HCT116 (cell line): ENCODE measurements around the gene FHIT. TPM values are rescaled to one million over a fixed set of nuclear protein-coding genes. Genes with fewer than 3 reads are reported as not detected.

Experiments used
- ATAC-seq: fragments of 200-7000 bp; cut with Tn5 transposase; 2 replicates; pipeline ENCODE4 v1.9.1; 2020; ENCODE audit warnings: mild to moderate bottlenecking, moderate library complexity
- BruUV-seq: library from RNA; stranded (reverse); fragments of 400-500 nt; replicated peaks from 2 replicates; lab custom pipeline; 2021; lab: Mats Ljungman, UMichigan
- CTCF ChIA-PET: fragments of 300-600 bp; sonication (Branson Sonifier 250); formaldehyde crosslinking; loops from one replicate; lab custom pipeline; 2021; ENCODE audit warnings: antibody characterized with exemption; lab: Charles Lee
- POLR2A ChIA-PET: fragments of 300-600, 350-600 bp; sonication (Branson Sonifier 250); formaldehyde crosslinking; loops from one replicate; lab custom pipeline; 2021; ENCODE audit warnings: antibody characterized with exemption; lab: Charles Lee
- RAD21 ChIA-PET, 2 experiments: fragments of 300-600 bp; sonication (Branson Sonifier 250); formaldehyde crosslinking; loops; one replicate each; lab custom pipeline; 2023; ENCODE audit warnings: low total read pairs in 2 of 2; ENCODE audit not compliant: uncharacterized antibody in 2 of 2, unreplicated experiment in 2 of 2, low non-redundant PET in 1 of 2; lab: Charles Lee
- DNase-seq: peaks from one replicate; pipeline ENCODE4 v3.0.0-alpha.2; 2010; ENCODE audit warnings: low read depth, low spot score
- H2AFZ ChIP-seq: fragments of 200-600 bp; shearing (Covaris generic), sonication (generic); 2 replicates; pipeline ENCODE4 v1.6.1; 2017; ENCODE audit warnings: low read depth, mixed run types, mixed read lengths, antibody characterized with exemption, low read length; ENCODE audit not compliant: poor library complexity, severe bottlenecking
- H3K27ac ChIP-seq: 2 replicates; pipeline ENCODE4 v1.5.1; 2012; ENCODE audit warnings: low read depth, low read length
- H3K27me3 ChIP-seq: fragments of 200-600 bp; sonication (generic); 2 replicates; pipeline ENCODE4 v1.6.1; 2016; ENCODE audit warnings: mixed run types, low read length, mixed read lengths; ENCODE audit not compliant: insufficient read depth
- H3K36me3 ChIP-seq, 2 experiments: fragments of 200-500 bp in 1 of 2; fragments of 200-600 bp in 1 of 2; sonication (Bioruptor generic) in 1 of 2; sonication (generic) in 1 of 2; 2 replicates each; pipeline versions ENCODE4 v1.5.1 to v1.6.1; 2014 to 2016; ENCODE audit warnings: low read length in 2 of 2, inconsistent platforms in 1 of 2, mixed read lengths in 1 of 2, mixed run types in 1 of 2; ENCODE audit not compliant: insufficient read depth in 2 of 2, control insufficient read depth in 1 of 2
- H3K4me1 ChIP-seq, 2 experiments: fragments of 200-600 bp in 1 of 2; sonication (generic) in 1 of 2; 2 replicates each; pipeline versions ENCODE4 v1.5.1 to v1.6.1; 2012 to 2017; ENCODE audit warnings: low read length in 2 of 2, inconsistent platforms in 1 of 2, mild to moderate bottlenecking in 1 of 2, mixed read lengths in 1 of 2, mixed run types in 1 of 2, moderate library complexity in 1 of 2; ENCODE audit not compliant: insufficient read depth in 2 of 2, control insufficient read depth in 1 of 2
- H3K4me2 ChIP-seq: fragments of 200-600 bp; sonication (generic); 2 replicates; pipeline ENCODE4 v1.6.1; 2017; ENCODE audit warnings: mixed run types, low read length, mixed read lengths
- H3K4me3 ChIP-seq, 2 experiments: fragments of 200-600 bp in 1 of 2; sonication (generic) in 1 of 2; replicated peaks in 1 of 2; 2 replicates each; pipeline ENCODE4 v1.5.1; 2011 to 2016; ENCODE audit warnings: low read length in 2 of 2, control low read depth in 1 of 2, low read depth in 1 of 2, mild to moderate bottlenecking in 1 of 2, mixed read lengths in 1 of 2, mixed run types in 1 of 2
- H3K79me2 ChIP-seq: fragments of 200-600 bp; sonication (generic); 2 replicates; pipeline ENCODE4 v1.6.1; 2017; ENCODE audit warnings: mild to moderate bottlenecking, mixed run types, low read length, moderate library complexity, mixed read lengths; ENCODE audit not compliant: insufficient read depth
- H3K9ac ChIP-seq: fragments of 200-600 bp; sonication (generic); 2 replicates; pipeline ENCODE4 v1.6.1; 2016; ENCODE audit warnings: low read length, mixed read lengths
- H3K9me2 ChIP-seq: fragments of 200-600 bp; sonication (generic), shearing (Covaris generic); 2 replicates; pipeline ENCODE4 v1.6.1; 2017; ENCODE audit warnings: mixed run types, mild to moderate bottlenecking, moderate library complexity; ENCODE audit not compliant: insufficient read depth
- H3K9me3 ChIP-seq, 2 experiments: fragments of 200-500 bp in 1 of 2; fragments of 200-600 bp in 1 of 2; sonication (Bioruptor generic) in 1 of 2; sonication (generic) in 1 of 2; 2 replicates each; pipeline ENCODE4 v1.6.1; 2014 to 2017; ENCODE audit warnings: low read length in 2 of 2, mixed read lengths in 2 of 2, inconsistent platforms in 1 of 2, low read depth in 1 of 2, mild to moderate bottlenecking in 1 of 2, mixed run types in 1 of 2, moderate library complexity in 1 of 2; ENCODE audit not compliant: control insufficient read depth in 1 of 2, insufficient read depth in 1 of 2
- H4K20me1 ChIP-seq: fragments of 200-600 bp; sonication (generic), shearing (Covaris generic); 2 replicates; pipeline ENCODE4 v1.6.1; 2017; ENCODE audit warnings: mixed run types, mild to moderate bottlenecking, moderate library complexity; ENCODE audit not compliant: insufficient read depth
- ATF3 ChIP-seq: IDR thresholded peaks from 2 replicates; pipeline ENCODE4 v1.6.1; 2012
- CBX3 ChIP-seq: IDR thresholded peaks from 2 replicates; pipeline ENCODE4 v1.6.1; 2012; ENCODE audit warnings: low read depth
- CEBPB ChIP-seq: IDR thresholded peaks from 2 replicates; pipeline ENCODE4 v1.6.1; 2012; ENCODE audit warnings: low read depth
- EGR1 ChIP-seq: IDR thresholded peaks from 2 replicates; pipeline ENCODE4 v1.6.1; 2012; ENCODE audit warnings: low read depth
- EZH2 ChIP-seq: fragments of 200-600 bp; sonication (generic); IDR thresholded peaks from 2 replicates; pipeline ENCODE4 v1.6.1; 2017; ENCODE audit warnings: antibody characterized with exemption, mixed run types
- FOSL1 ChIP-seq: IDR thresholded peaks from 2 replicates; pipeline ENCODE4 v1.6.1; 2012; ENCODE audit warnings: low read depth
- JUND ChIP-seq: IDR thresholded peaks from 2 replicates; pipeline ENCODE4 v1.6.1; 2012
- MAX ChIP-seq: IDR thresholded peaks from 2 replicates; pipeline ENCODE4 v1.6.1; 2012
- POLR2A ChIP-seq: IDR thresholded peaks from 2 replicates; pipeline ENCODE4 v1.7.0; 2011; ENCODE audit warnings: borderline replicate concordance; ENCODE audit not compliant: insufficient read depth, insufficient read length; ENCODE audit errors: extremely low read depth
- POLR2AphosphoS5 ChIP-seq: IDR thresholded peaks from 2 replicates; pipeline ENCODE4 v1.6.1; 2011; ENCODE audit warnings: mild to moderate bottlenecking, low read depth, low read length, moderate library complexity
- RAD21 ChIP-seq: IDR thresholded peaks from 2 replicates; pipeline ENCODE4 v1.6.1; 2012; ENCODE audit warnings: low read depth, mild to moderate bottlenecking
- REST ChIP-seq: IDR thresholded peaks from 2 replicates; pipeline ENCODE4 v1.6.1; 2012; ENCODE audit warnings: low read depth
- SIN3A ChIP-seq: IDR thresholded peaks from 2 replicates; pipeline ENCODE4 v1.6.1; 2012; ENCODE audit warnings: low read depth
- SRF ChIP-seq: IDR thresholded peaks from 2 replicates; pipeline ENCODE4 v1.6.1; 2012; ENCODE audit warnings: low read depth
- TCF7L2 ChIP-seq: IDR thresholded peaks from 2 replicates; pipeline ENCODE4 v1.7.0; 2011; ENCODE audit warnings: borderline replicate concordance, inconsistent platforms; ENCODE audit not compliant: insufficient read depth, insufficient read length; ENCODE audit errors: extremely low read depth
- ZBTB33 ChIP-seq: IDR thresholded peaks from 2 replicates; pipeline ENCODE4 v1.6.1; 2011; ENCODE audit warnings: mild to moderate bottlenecking, low read length, moderate library complexity; ENCODE audit not compliant: insufficient replicate concordance; ENCODE audit errors: extremely low read depth
- ZFX ChIP-seq: fragments of 450-650 bp; IDR thresholded peaks from 2 replicates; pipeline ENCODE4 v1.6.1; 2017
- intact Hi-C: fragments of 100-400 bp; cut with micrococcal nuclease; formaldehyde crosslinking; loops from 2 replicates; pipeline ENCODE4 v1.10.0; 2022
- total RNA-seq: library from RNA; stranded (reverse); gene quantifications from one replicate; pipeline ENCODE4 v1.2.1, GENCODE V29; 2021; ENCODE audit not compliant: unreplicated experiment

The FHIT gene
- total RNA-seq, 1 experiment from 2014 or later: 20.1 TPM

GRCh38 chr3:59811160-59811559 lies 1440.1 kb downstream of the FHIT start:
- intact Hi-C loops: loop anchor here (10.0 kb wide), 1 partner anchor 816 kb away; no protein-coding TSS in a partner anchor
- Histone ChIP-seq H2AFZ (no peak overlapping the region), H3K4me1 (peaks cover 0 to 16% of the 10 kb centered on the region in 2 experiments; a peak in 2 of 4 replicates), H3K79me2 (no peaks in the 10 kb centered on the region), H3K9me3 (no peaks in the 10 kb centered on the region), H3K27ac (no peak overlapping the region), H3K4me3 (no peak overlapping the region), H3K36me3 (no peaks in the 10 kb centered on the region), H3K4me2 (no peak overlapping the region), H4K20me1 (no peaks in the 10 kb centered on the region), H3K9ac (no peak overlapping the region), H3K9me2 (no peaks in the 10 kb centered on the region), H3K27me3 (no peaks in the 10 kb centered on the region)
- RAD21 ChIA-PET: no interaction called here
- POLR2A ChIA-PET: no interaction called here
- TF ChIP-seq TCF7L2 (no peak), RAD21 (no peak), POLR2A (no peak), SIN3A (no peak), ZBTB33 (no peak), ZFX (no peak), EZH2 (no peak)
- ATAC-seq (no peak), DNase-seq (no peak)
- CTCF ChIA-PET: no interaction called here
- BruUV-seq: no TSS peak

- Histone ChIP-seq H3K36me3 (no peaks in the 10 kb centered on the region), H4K20me1 (no peaks in the 10 kb centered on the region), H3K79me2 (no peaks in the 10 kb centered on the region), H2AFZ (no peak overlapping the region), H3K9me2 (no peaks in the 10 kb centered on the region), H3K4me3 (no peak overlapping the region), H3K4me2 (no peak overlapping the region), H3K4me1 (peaks cover 0 to 12% of the 10 kb centered on the region in 2 experiments; a peak in 1 of 4 replicates), H3K27ac (no peak overlapping the region), H3K27me3 (no peaks in the 10 kb centered on the region), H3K9me3 (no peaks in the 10 kb centered on the region), H3K9ac (no peak overlapping the region)
- DNase-seq: no peak
- POLR2A ChIA-PET: no interaction called here
- CTCF ChIA-PET: interaction anchor here (1.1 to 1.4 kb wide), 5 partner anchors 47 to 1170 kb away, joined by 3 to 9 read pairs (median 4); no protein-coding TSS in a partner anchor
- RAD21 ChIA-PET: no interaction called here
- ATAC-seq: no peak
- BruUV-seq: no TSS peak
- intact Hi-C loops: loop anchor here (10.0 kb wide), 1 partner anchor 816 kb away; no protein-coding TSS in a partner anchor
- TF ChIP-seq FOSL1 (no peak), POLR2AphosphoS5 (no peak), MAX (no peak), CBX3 (no peak), CEBPB (no peak), JUND (no peak), EGR1 (no peak), SRF (no peak), SIN3A (no peak), ZFX (no peak), ATF3 (no peak), REST (no peak)
These were observed 1440.6 kb downstream of the FHIT start for GRCh38 chr3:59810606-59811005.
